PC-3 (cell line): ENCODE measurements around the gene TRAPPC11.

ENCODE experiments used
- CTCF ChIP-seq: fragments of 300-600 bp; sonication (generic); conservative IDR thresholded peaks from 2 replicates; pipeline ENCODE4 v1.5.1; 2017; ENCODE audit warnings: antibody characterized with exemption, low read depth, mild to moderate bottlenecking, low read length
- EZH2 ChIP-seq: fragments of 300-600 bp; sonication (generic); IDR thresholded peaks from one replicate; pipeline ENCODE4 v1.6.1; 2017; ENCODE audit warnings: antibody characterized with exemption, mild to moderate bottlenecking, low read length; ENCODE audit not compliant: unreplicated experiment

- no peak for TF ChIP-seq CTCF
- no peak for TF ChIP-seq EZH2
Measured at GRCh38 chr4:183675625-183676024, 16.5 kb downstream of the TRAPPC11 start.
